SJSA1 (cell line): ENCODE data around the gene SYT6. TPM values are rescaled to one million over a fixed set of nuclear protein-coding genes. Genes with fewer than 3 reads are reported as not detected.

Experiments used
- DNase-seq, 2 experiments: peaks; one replicate each; pipeline ENCODE4 v3.0.0-alpha.2; 2015 to 2020; ENCODE audit warnings: low spot score in 2 of 2, low read depth in 1 of 2
- H3K27ac ChIP-seq: fragments of 250-450 bp; sonication (Bioruptor Pico); 2 replicates; pipeline ENCODE4 v1.5.1; 2020; ENCODE audit warnings: mild to moderate bottlenecking, moderate library complexity
- H3K27me3 ChIP-seq: fragments of 250-450 bp; sonication (Bioruptor Pico); replicated peaks from 2 replicates; pipeline ENCODE4 v1.5.1; 2020; ENCODE audit warnings: mild to moderate bottlenecking, moderate library complexity
- H3K36me3 ChIP-seq: fragments of 250-450 bp; sonication (Bioruptor Pico); 2 replicates; pipeline ENCODE4 v1.5.1; 2020; ENCODE audit warnings: mild to moderate bottlenecking
- H3K4me1 ChIP-seq: fragments of 250-450 bp; sonication (Bioruptor Pico); replicated peaks from 2 replicates; pipeline ENCODE4 v1.6.1; 2021; ENCODE audit warnings: mild to moderate bottlenecking
- H3K4me3 ChIP-seq: fragments of 250-450 bp; sonication (Bioruptor Pico); 2 replicates; pipeline ENCODE4 v1.5.1; 2020; ENCODE audit warnings: mild to moderate bottlenecking
- H3K9me3 ChIP-seq: fragments of 250-450 bp; sonication (Bioruptor Pico); replicated peaks from 2 replicates; pipeline ENCODE4 v1.5.1; 2020; ENCODE audit warnings: mild to moderate bottlenecking
- total RNA-seq: library from RNA; depleted of rRNA; stranded (reverse); fragments of >200 nt; shearing (Covaris generic); gene quantifications from 2 replicates; pipeline ENCODE4 v1.2.3, GENCODE V29; 2014

SYT6 gene
- total RNA-seq, 1 experiment from 2014 or later, result not detected

- Histone ChIP-seq H3K4me3 (no peak overlapping the region), H3K9me3 (no peaks in the 10 kb centered on the region), H3K4me1 (no peaks in the 10 kb centered on the region), H3K27ac (no peak overlapping the region), H3K27me3 (peaks cover 11% of the 10 kb centered on the region; the same call in 1 of the 2 replicates), H3K36me3 (no peaks in the 10 kb centered on the region)
- DNase-seq, result no peak
Observed at GRCh38 chr1:114169509-114169908, 15.8 kb upstream of the SYT6 start.

- no peaks in the 10 kb centered on the region for H3K9me3 ChIP-seq
- H3K27ac ChIP-seq, result no peak overlapping the region
- peaks cover 16% of the 10 kb centered on the region; the same call in 1 of the 2 replicates for H3K27me3 ChIP-seq
- H3K4me1 ChIP-seq, result no peaks in the 10 kb centered on the region
- H3K36me3 ChIP-seq, result no peaks in the 10 kb centered on the region
- DNase-seq, result no peak
- H3K4me3 ChIP-seq, result no peak overlapping the region
Observed at GRCh38 chr1:114167226-114167625, 13.6 kb upstream of the SYT6 start.

DNA sequence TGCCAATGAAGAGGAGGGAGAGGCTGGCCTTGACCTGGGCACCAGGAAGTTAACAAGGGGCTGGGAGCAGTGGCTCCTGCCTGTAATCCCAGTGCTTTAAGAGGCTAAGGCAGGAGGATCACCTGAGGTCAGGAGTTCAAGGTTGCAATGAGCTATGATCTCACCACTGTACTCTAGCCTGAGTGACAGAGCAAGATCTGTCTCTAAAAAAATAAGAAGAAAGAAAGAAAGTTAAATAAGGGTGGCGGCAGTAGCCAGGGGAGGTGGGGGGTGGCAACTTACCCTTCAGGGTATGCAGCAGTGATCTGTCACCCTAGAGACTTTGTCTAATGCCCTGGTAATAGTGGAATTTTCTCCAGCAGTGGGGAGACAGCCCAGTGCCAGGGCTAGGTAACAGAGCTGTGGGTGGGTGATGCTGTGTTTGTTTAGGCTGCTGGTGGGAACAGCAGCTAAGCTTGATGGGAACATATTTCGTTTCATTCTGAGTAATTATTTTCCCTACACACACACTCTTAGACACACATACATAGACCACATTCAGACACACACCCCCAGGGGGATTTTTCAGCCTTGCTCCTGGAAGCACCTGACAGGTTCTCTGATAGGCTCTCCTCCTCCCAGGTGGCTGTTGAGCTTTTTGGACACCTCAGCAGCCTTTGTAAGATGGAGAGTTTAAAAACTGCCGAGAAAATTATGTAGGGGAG lies 11.3 kb upstream of the SYT6 start:
- Histone ChIP-seq H3K9me3 (no peaks in the 10 kb centered on the region), H3K27me3 (peaks cover 28% of the 10 kb centered on the region), H3K27ac (no peak overlapping the region), H3K4me1 (no peaks in the 10 kb centered on the region), H3K36me3 (no peaks in the 10 kb centered on the region), H3K4me3 (no peak overlapping the region)
- DNase-seq, result no peak

GRCh38 chr1:114159941-114160340 lies 6.3 kb upstream of the SYT6 start:
- H3K27ac ChIP-seq, result no peak overlapping the region
- H3K9me3 ChIP-seq, result no peaks in the 10 kb centered on the region
- no peaks in the 10 kb centered on the region for H3K36me3 ChIP-seq
- H3K4me1 ChIP-seq, result no peaks in the 10 kb centered on the region
- DNase-seq, result no peak
- peaks cover 39% of the 10 kb centered on the region for H3K27me3 ChIP-seq
- H3K4me3 ChIP-seq, result no peak overlapping the region

DNA sequence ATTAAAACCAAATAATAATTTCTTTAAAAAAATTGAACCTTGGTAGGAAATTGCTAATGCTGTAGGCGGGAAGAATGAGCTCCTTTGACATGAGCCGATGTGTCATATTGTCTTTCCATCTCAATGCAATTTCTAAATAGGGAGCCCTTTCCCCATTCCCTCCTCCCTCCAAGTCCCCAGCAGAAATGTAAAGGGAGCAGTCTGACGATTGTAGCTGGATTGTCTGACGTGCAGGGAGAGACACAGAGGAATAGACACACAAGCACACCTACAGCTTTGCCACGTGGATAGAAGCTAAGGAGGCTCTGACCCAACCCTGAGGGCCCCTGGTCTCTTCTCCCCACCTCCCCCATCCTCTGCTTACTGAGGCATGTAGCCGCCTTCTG lies 3.6 kb upstream of the SYT6 start:
- DNase-seq, result no peak
- peaks cover 57% of the 10 kb centered on the region for H3K27me3 ChIP-seq
- H3K9me3 ChIP-seq, result no peaks in the 10 kb centered on the region; the same call in 1 of the 2 replicates

GRCh38 chr1:114156538-114157274 lies 3.0 kb upstream of the SYT6 start:
- no peak overlapping the region for H3K27ac ChIP-seq
- no peak for DNase-seq
- no peaks in the 10 kb centered on the region; the same call in 1 of the 2 replicates for H3K9me3 ChIP-seq
- no peaks in the 10 kb centered on the region for H3K36me3 ChIP-seq
- peaks cover 58% of the 10 kb centered on the region for H3K27me3 ChIP-seq
- peaks cover 18% of the 10 kb centered on the region for H3K4me1 ChIP-seq
- H3K4me3 ChIP-seq, result no peak overlapping the region

More for the DNA sequence above, 3.6 kb upstream of the SYT6 start:
- no peak overlapping the region for H3K27ac ChIP-seq
- no peak overlapping the region for H3K4me3 ChIP-seq
- peaks cover 18% of the 10 kb centered on the region for H3K4me1 ChIP-seq
- H3K36me3 ChIP-seq, result no peaks in the 10 kb centered on the region

GRCh38 chr1:114155706-114156105 lies 2.0 kb upstream of the SYT6 start:
- Histone ChIP-seq H3K27ac (no peak overlapping the region), H3K4me1 (peaks cover 18% of the 10 kb centered on the region), H3K4me3 (no peak overlapping the region), H3K36me3 (no peaks in the 10 kb centered on the region), H3K27me3 (peaks cover 61% of the 10 kb centered on the region), H3K9me3 (no peaks in the 10 kb centered on the region; the same call in 1 of the 2 replicates)
- DNase-seq, result no peak

DNA sequence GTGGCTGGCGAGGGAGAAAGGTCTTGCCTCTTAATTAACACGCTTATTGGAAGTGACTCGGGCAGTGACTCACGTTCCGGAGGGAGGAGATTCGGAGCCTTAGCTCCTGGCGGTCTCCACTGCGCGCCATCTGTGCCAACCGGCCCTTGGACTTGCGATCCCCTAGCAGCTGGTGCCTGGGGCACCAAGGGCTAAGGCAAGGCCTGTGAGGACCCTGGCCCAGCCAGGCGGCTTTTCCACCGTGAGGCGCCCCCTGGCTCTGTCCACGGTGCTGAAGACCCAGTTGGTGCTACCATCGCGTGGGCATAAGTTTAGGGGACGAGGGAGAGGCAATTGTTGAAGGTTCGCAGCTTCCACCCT lies 1.3 kb upstream of the SYT6 start:
- Histone ChIP-seq H3K36me3 (no peaks in the 10 kb centered on the region), H3K9me3 (no peaks in the 10 kb centered on the region; the same call in 1 of the 2 replicates), H3K4me1 (peaks cover 18% of the 10 kb centered on the region), H3K27me3 (peaks cover 67% of the 10 kb centered on the region), H3K4me3 (no peak overlapping the region), H3K27ac (no peak overlapping the region)
- DNase-seq, result no peak

GRCh38 chr1:114154146-114154962 lies 685 bp upstream of the SYT6 start:
- Histone ChIP-seq H3K4me3 (no peak overlapping the region), H3K4me1 (peaks cover 18% of the 10 kb centered on the region), H3K27ac (no peak overlapping the region), H3K27me3 (peaks cover 69% of the 10 kb centered on the region), H3K36me3 (no peaks in the 10 kb centered on the region), H3K9me3 (no peaks in the 10 kb centered on the region; the same call in 1 of the 2 replicates)
- DNase-seq, result no peak

- Histone ChIP-seq H3K36me3 (no peaks in the 10 kb centered on the region), H3K9me3 (no peaks in the 10 kb centered on the region; the same call in 1 of the 2 replicates), H3K27ac (no peak overlapping the region), H3K4me1 (peaks cover 18% of the 10 kb centered on the region), H3K4me3 (no peak overlapping the region), H3K27me3 (peaks cover 75% of the 10 kb centered on the region)
- no peak for DNase-seq
Observed at GRCh38 chr1:114152508-114153260, 985 bp downstream of the SYT6 start.

- Histone ChIP-seq H3K27me3 (peaks cover 75% of the 10 kb centered on the region), H3K27ac (no peak overlapping the region), H3K9me3 (no peaks in the 10 kb centered on the region; the same call in 1 of the 2 replicates), H3K4me1 (peaks cover 18% of the 10 kb centered on the region), H3K36me3 (no peaks in the 10 kb centered on the region), H3K4me3 (no peak overlapping the region)
- no peak for DNase-seq
Observed at GRCh38 chr1:114152089-114152507, 1.6 kb downstream of the SYT6 start.

DNA sequence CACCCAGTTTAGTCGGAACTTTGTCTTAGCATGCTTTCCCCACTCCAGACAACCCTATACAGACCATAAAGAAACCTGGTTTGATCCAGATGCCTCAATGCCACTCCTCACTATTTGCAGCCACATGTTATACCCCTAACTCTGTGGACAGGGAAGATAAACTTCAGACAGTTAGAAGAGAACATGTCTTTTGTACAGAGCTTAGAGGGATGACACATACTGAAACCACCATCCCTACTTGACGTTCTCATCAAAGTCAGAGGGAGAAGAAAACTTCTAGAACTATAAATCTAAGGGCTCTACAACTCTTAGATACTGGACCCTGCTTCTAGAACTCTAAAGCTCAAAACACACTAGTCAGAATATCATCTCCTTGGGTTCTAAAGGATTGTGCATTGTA lies 3.7 kb downstream of the SYT6 start:
- Histone ChIP-seq H3K4me1 (peaks cover 18% of the 10 kb centered on the region), H3K36me3 (no peaks in the 10 kb centered on the region), H3K4me3 (no peak overlapping the region), H3K27me3 (peaks cover 55% of the 10 kb centered on the region), H3K9me3 (no peaks in the 10 kb centered on the region; the same call in 1 of the 2 replicates), H3K27ac (no peak overlapping the region)
- DNase-seq, result no peak

- Histone ChIP-seq H3K27me3 (peaks cover 47% of the 10 kb centered on the region), H3K4me1 (peaks cover 17% of the 10 kb centered on the region), H3K36me3 (no peaks in the 10 kb centered on the region), H3K27ac (no peak overlapping the region), H3K4me3 (no peak overlapping the region), H3K9me3 (no peaks in the 10 kb centered on the region; the same call in 1 of the 2 replicates)
- no peak for DNase-seq
Observed at GRCh38 chr1:114149211-114149610, 4.5 kb downstream of the SYT6 start.
